PC-3 (cell line): ENCODE measurements around the gene SLC6A1.

Source experiments
- EZH2 ChIP-seq: fragments of 300-600 bp; sonication (generic); IDR thresholded peaks from one replicate; pipeline ENCODE4 v1.6.1; 2017; ENCODE audit warnings: antibody characterized with exemption, mild to moderate bottlenecking, low read length; ENCODE audit not compliant: unreplicated experiment
- EZH2phosphoT487 ChIP-seq: fragments of 300-600 bp; sonication (generic); IDR thresholded peaks from 2 replicates; pipeline ENCODE4 v1.6.1; 2018; ENCODE audit warnings: mild to moderate bottlenecking, antibody characterized with exemption, low read length, borderline replicate concordance
- TF ChIP-seq, protein P1 (sequence below): fragments of 300-600 bp; sonication (generic); conservative IDR thresholded peaks from 2 replicates; pipeline ENCODE4 v1.5.1; 2017; ENCODE audit warnings: antibody characterized with exemption, low read depth, mild to moderate bottlenecking, low read length

DNA sequence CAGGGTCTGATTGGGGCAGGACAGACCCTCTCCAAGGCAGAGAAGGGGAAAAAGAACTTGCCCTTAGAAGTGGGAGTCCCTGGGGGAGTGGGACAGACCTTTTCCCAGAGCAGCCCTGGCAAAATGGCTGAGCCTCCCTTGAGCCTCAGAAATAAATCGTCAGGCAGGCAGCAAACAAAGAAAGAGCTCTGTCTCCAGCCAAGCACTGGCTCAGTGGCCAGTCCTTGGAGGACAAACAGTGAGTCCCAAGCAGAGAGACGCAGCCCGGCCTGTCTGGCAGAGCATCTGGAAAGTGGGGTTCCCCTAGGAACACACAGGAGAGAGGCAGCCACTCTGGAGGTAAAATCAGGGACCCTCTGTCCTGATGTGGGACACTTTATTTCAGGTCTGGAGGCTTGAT lies 1.8 kb downstream of the SLC6A1 start:
- TF ChIP-seq, protein P1, sequence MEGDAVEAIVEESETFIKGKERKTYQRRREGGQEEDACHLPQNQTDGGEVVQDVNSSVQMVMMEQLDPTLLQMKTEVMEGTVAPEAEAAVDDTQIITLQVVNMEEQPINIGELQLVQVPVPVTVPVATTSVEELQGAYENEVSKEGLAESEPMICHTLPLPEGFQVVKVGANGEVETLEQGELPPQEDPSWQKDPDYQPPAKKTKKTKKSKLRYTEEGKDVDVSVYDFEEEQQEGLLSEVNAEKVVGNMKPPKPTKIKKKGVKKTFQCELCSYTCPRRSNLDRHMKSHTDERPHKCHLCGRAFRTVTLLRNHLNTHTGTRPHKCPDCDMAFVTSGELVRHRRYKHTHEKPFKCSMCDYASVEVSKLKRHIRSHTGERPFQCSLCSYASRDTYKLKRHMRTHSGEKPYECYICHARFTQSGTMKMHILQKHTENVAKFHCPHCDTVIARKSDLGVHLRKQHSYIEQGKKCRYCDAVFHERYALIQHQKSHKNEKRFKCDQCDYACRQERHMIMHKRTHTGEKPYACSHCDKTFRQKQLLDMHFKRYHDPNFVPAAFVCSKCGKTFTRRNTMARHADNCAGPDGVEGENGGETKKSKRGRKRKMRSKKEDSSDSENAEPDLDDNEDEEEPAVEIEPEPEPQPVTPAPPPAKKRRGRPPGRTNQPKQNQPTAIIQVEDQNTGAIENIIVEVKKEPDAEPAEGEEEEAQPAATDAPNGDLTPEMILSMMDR: no peak
- TF ChIP-seq EZH2 (no peak), EZH2phosphoT487 (no peak)
